Stomach (tissue), 4 donors: ENCODE measurements around the gene DPF1.

Experiments used
- EP300 ChIP-seq: sonication (generic); formaldehyde crosslinking; IDR thresholded peaks from one replicate; pipeline ENCODE4 v1.6.1; 2017; ENCODE audit warnings: antibody characterized with exemption
- TF ChIP-seq, protein P1 (sequence below), 7 experiments: fragments of 450-650 bp in 4 of 7; fragments of 200-600 bp in 3 of 7; sonication (generic) in 3 of 7; IDR thresholded peaks; one replicate each; pipeline ENCODE4 v1.5.1; 2016 to 2019; ENCODE audit warnings: antibody characterized with exemption in 7 of 7, control low read depth in 2 of 7, mild to moderate bottlenecking in 1 of 7

DNA sequence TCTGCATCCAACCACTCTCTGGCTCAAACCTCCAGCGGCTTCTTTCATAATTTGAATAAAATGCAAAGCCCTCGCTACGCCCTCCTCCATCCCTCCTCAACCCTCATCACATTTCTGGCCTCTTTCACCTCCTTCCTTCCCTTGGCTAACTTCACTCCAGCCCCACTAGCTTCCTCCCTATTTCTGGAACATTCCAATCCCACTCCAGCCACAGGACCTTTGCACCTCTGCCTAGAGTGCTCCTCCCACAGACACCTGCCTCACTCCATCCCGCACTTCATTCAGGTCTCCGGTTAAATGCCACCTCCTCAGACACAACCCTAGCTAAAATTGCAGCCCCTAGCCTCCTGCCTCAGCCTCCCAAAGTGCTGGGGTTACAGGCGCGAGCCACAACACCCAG is 7.9 kb upstream of the DPF1 start:
- TF ChIP-seq, protein P1, sequence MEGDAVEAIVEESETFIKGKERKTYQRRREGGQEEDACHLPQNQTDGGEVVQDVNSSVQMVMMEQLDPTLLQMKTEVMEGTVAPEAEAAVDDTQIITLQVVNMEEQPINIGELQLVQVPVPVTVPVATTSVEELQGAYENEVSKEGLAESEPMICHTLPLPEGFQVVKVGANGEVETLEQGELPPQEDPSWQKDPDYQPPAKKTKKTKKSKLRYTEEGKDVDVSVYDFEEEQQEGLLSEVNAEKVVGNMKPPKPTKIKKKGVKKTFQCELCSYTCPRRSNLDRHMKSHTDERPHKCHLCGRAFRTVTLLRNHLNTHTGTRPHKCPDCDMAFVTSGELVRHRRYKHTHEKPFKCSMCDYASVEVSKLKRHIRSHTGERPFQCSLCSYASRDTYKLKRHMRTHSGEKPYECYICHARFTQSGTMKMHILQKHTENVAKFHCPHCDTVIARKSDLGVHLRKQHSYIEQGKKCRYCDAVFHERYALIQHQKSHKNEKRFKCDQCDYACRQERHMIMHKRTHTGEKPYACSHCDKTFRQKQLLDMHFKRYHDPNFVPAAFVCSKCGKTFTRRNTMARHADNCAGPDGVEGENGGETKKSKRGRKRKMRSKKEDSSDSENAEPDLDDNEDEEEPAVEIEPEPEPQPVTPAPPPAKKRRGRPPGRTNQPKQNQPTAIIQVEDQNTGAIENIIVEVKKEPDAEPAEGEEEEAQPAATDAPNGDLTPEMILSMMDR (IDR thresholded peaks at IDR 0.05) = no peak
- no peak for TF ChIP-seq EP300
